GM12891 (cell line): Measurements from ENCODE around the gene OSBPL5.

Experiments used
- PAX5 ChIP-seq: IDR thresholded peaks from 2 replicates; pipeline ENCODE4 v1.6.1; 2011; ENCODE audit warnings: low read length, moderate library complexity, mild to moderate bottlenecking; ENCODE audit not compliant: insufficient read depth, severe bottlenecking
- POLR2A ChIP-seq: IDR thresholded peaks from 2 replicates; pipeline ENCODE4 v1.6.1; 2011; ENCODE audit warnings: low read depth, low read length, control low read depth
- POLR2AphosphoS5 ChIP-seq: IDR thresholded peaks from 2 replicates; pipeline ENCODE4 v1.6.1; 2011; ENCODE audit warnings: low read depth, low read length, control low read depth

GRCh38 chr11:3046190-3046589, 118.9 kb downstream of the OSBPL5 start:
- no peak for TF ChIP-seq PAX5
- no peak for TF ChIP-seq POLR2AphosphoS5
- TF ChIP-seq POLR2A = no peak
